DND-41 (cell line): ENCODE data around the gene HYAL1.

Experiments
- EZH2 ChIP-seq: IDR thresholded peaks from 3 replicates; pipeline ENCODE4 v1.6.1; 2012; ENCODE audit warnings: borderline replicate concordance, low read depth, mild to moderate bottlenecking, moderate library complexity, low read length, inconsistent platforms; ENCODE audit not compliant: severe bottlenecking
- TF ChIP-seq, protein P1 (sequence below): IDR thresholded peaks from 2 replicates; pipeline ENCODE4 v1.5.1; 2012; ENCODE audit warnings: borderline replicate concordance, low read length, moderate library complexity, mild to moderate bottlenecking; ENCODE audit not compliant: poor library complexity, severe bottlenecking; ENCODE audit errors: extremely low read depth

GRCh38 chr3:50331364-50331907, 28.1 kb upstream of the HYAL1 start:
- TF ChIP-seq, protein P1, sequence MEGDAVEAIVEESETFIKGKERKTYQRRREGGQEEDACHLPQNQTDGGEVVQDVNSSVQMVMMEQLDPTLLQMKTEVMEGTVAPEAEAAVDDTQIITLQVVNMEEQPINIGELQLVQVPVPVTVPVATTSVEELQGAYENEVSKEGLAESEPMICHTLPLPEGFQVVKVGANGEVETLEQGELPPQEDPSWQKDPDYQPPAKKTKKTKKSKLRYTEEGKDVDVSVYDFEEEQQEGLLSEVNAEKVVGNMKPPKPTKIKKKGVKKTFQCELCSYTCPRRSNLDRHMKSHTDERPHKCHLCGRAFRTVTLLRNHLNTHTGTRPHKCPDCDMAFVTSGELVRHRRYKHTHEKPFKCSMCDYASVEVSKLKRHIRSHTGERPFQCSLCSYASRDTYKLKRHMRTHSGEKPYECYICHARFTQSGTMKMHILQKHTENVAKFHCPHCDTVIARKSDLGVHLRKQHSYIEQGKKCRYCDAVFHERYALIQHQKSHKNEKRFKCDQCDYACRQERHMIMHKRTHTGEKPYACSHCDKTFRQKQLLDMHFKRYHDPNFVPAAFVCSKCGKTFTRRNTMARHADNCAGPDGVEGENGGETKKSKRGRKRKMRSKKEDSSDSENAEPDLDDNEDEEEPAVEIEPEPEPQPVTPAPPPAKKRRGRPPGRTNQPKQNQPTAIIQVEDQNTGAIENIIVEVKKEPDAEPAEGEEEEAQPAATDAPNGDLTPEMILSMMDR, result no peak
- no peak for TF ChIP-seq EZH2
